Osteocyte (in vitro differentiated cells): ENCODE results near the gene CYSLTR2. TPM values are rescaled to one million over a fixed set of nuclear protein-coding genes. Genes with fewer than 3 reads are reported as not detected.
"Not testable (repeated sequence)": the region's sequence is repeated elsewhere in the genome, so short reads cannot be mapped to it uniquely, and the experiment has no call there.

Experiments
- DNase-seq: peaks from one replicate; pipeline ENCODE4 v3.0.0; 2021; ENCODE audit warnings: mixed read lengths; ENCODE audit not compliant: unreplicated experiment; ENCODE audit errors: extremely low spot score
- H3K27ac Mint-ChIP-seq: one replicate; pipeline ENCODE4 v1.8.0; 2021; ENCODE audit warnings: mild to moderate bottlenecking, mixed read lengths; ENCODE audit not compliant: unreplicated experiment
- H3K27me3 Mint-ChIP-seq: one replicate; pipeline ENCODE4 v1.8.0; 2021; ENCODE audit warnings: mixed read lengths; ENCODE audit not compliant: unreplicated experiment
- H3K36me3 Mint-ChIP-seq: one replicate; pipeline ENCODE4 v1.8.0; 2021; ENCODE audit warnings: mixed read lengths; ENCODE audit not compliant: unreplicated experiment
- H3K4me1 Mint-ChIP-seq: one replicate; pipeline ENCODE4 v1.8.0; 2021; ENCODE audit warnings: mixed read lengths; ENCODE audit not compliant: unreplicated experiment
- H3K4me3 Mint-ChIP-seq: one replicate; pipeline ENCODE4 v1.8.0; 2021; ENCODE audit warnings: mild to moderate bottlenecking, moderate library complexity, mixed read lengths; ENCODE audit not compliant: unreplicated experiment
- H3K9me3 Mint-ChIP-seq: one replicate; pipeline ENCODE4 v1.8.0; 2021; ENCODE audit warnings: mixed read lengths; ENCODE audit not compliant: unreplicated experiment
- CTCF ChIP-seq: fragments of 200-600 bp; sonication (generic); IDR thresholded peaks from 2 replicates; pipeline ENCODE4 v1.5.0; 2021; ENCODE audit warnings: antibody characterized with exemption, mild to moderate bottlenecking, moderate library complexity
- total RNA-seq: library from RNA; stranded (reverse); gene quantifications from 2 replicates; pipeline ENCODE4 v1.2.1, GENCODE V29; 2021

CYSLTR2 gene
- total RNA-seq, 1 donor from 2014 or later = not detected

GRCh38 chr13:48667136-48667535, 13.4 kb downstream of the CYSLTR2 start:
- Mint-ChIP-seq H3K27me3 (peaks cover 7% of the 10 kb centered on the region), H3K4me1 (no peaks in the 10 kb centered on the region), H3K36me3 (peaks cover 2% of the 10 kb centered on the region), H3K9me3 (peaks cover 35% of the 10 kb centered on the region), H3K4me3 (no peak overlapping the region), H3K27ac (no peak overlapping the region)
- TF ChIP-seq CTCF = no peak
- DNase-seq = no peak

GRCh38 chr13:48671421-48671820, 17.7 kb downstream of the CYSLTR2 start:
- not testable (repeated sequence) for DNase-seq, H3K27me3 Mint-ChIP-seq, H3K4me3 Mint-ChIP-seq, H3K27ac Mint-ChIP-seq, H3K36me3 Mint-ChIP-seq, H3K4me1 Mint-ChIP-seq
- peaks cover 23% of the 10 kb centered on the region for H3K9me3 Mint-ChIP-seq

- Mint-ChIP-seq H3K9me3 (peaks cover 11% of the 10 kb centered on the region), H3K4me3 (no peak overlapping the region), H3K4me1 (no peaks in the 10 kb centered on the region), H3K27ac (no peak overlapping the region), H3K36me3 (no peaks in the 10 kb centered on the region), H3K27me3 (peaks cover 12% of the 10 kb centered on the region)
- TF ChIP-seq CTCF = no peak
- DNase-seq = no peak
Measured at GRCh38 chr13:48675247-48675646, 21.5 kb downstream of the CYSLTR2 start.

GRCh38 chr13:48678316-48678715, 24.6 kb downstream of the CYSLTR2 start:
- no peak for TF ChIP-seq CTCF
- H3K4me1 Mint-ChIP-seq = no peaks in the 10 kb centered on the region
- no peak overlapping the region for H3K27ac Mint-ChIP-seq
- peaks cover 14% of the 10 kb centered on the region for H3K27me3 Mint-ChIP-seq
- H3K36me3 Mint-ChIP-seq = no peaks in the 10 kb centered on the region
- no peak overlapping the region for H3K4me3 Mint-ChIP-seq
- H3K9me3 Mint-ChIP-seq = no peaks in the 10 kb centered on the region
- no peak for DNase-seq

GRCh38 chr13:48679941-48680680, 26.4 kb downstream of the CYSLTR2 start:
- no peak overlapping the region for H3K4me3 Mint-ChIP-seq
- TF ChIP-seq CTCF = no peak
- H3K4me1 Mint-ChIP-seq = no peaks in the 10 kb centered on the region
- DNase-seq = no peak
- no peaks in the 10 kb centered on the region for H3K9me3 Mint-ChIP-seq
- H3K27ac Mint-ChIP-seq = no peak overlapping the region
- H3K27me3 Mint-ChIP-seq = peaks cover 14% of the 10 kb centered on the region
- H3K36me3 Mint-ChIP-seq = no peaks in the 10 kb centered on the region
